Tongue (tissue), 2 donors: Measurements from ENCODE around the gene VN1R2. TPM values are rescaled to one million over a fixed set of nuclear protein-coding genes. Genes with fewer than 3 reads are reported as not detected.
"Not testable (repeated sequence)": the region's sequence is repeated elsewhere in the genome, so short reads cannot be mapped to it uniquely, and the experiment has no call there.

Experiments
- DNase-seq: peaks from one replicate; pipeline ENCODE4 v3.0.0-alpha.2; 2015
- total RNA-seq: library from RNA; depleted of rRNA; stranded (reverse); fragments of >200 nt; gene quantifications from one replicate; pipeline ENCODE4 v1.2.3, GENCODE V29; 2014

Gene VN1R2
- not detected for total RNA-seq

DNA sequence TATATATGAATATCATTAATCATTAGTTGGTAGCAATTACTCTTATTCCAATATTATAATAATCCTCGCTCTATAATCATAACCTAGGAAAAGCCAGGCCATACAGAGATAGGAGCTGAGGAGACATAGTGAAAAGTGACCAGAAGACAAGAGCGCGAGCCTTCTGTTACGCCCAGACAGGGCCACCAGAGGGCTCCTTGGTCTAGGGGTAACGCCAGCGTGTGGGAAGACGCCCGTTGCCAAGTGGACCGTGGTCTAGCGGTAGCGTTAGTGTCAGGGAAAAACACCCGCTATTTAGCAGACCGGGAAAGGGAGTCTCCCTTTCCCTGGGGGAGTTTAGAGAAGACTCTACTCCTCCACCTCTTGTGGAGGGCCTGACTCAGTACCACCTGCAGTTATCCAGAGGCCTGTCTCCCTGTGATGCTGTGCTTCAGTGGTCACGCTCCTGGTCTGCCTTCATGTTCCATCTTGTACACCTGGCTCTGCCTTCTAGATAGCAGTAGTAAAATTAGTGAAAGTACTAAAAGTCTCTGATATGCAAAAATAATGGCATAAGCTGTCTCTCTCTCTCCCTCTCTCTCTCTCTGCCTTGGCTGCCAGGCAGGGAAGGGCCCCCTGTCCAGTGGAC lies at the start of gene VN1R2:
Gene VN1R2 (plus strand): TSS at position 578 of the 628 bp plus-strand sequence. CDS start 84 bp downstream, outside the sequence.
- not testable (repeated sequence) for DNase-seq

DNA sequence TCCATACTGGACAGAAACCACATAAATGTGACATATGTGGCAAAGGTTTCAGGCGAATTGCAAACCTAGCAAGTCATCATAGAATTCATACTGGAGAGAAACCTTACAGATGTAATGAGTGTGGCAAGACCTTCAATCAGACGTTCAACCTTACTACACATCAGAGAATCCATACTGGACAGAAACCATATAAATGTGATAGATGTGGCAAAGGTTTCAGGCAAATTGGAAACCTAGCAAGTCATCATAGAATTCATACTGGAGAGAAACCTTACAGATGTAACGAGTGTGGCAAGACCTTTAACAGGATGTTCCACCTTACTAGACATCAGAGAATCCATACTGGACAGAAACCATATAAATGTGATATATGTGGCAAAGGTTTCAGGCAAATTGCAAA lies 46.5 kb upstream of the VN1R2 start:
- not testable (repeated sequence) for DNase-seq

DNA sequence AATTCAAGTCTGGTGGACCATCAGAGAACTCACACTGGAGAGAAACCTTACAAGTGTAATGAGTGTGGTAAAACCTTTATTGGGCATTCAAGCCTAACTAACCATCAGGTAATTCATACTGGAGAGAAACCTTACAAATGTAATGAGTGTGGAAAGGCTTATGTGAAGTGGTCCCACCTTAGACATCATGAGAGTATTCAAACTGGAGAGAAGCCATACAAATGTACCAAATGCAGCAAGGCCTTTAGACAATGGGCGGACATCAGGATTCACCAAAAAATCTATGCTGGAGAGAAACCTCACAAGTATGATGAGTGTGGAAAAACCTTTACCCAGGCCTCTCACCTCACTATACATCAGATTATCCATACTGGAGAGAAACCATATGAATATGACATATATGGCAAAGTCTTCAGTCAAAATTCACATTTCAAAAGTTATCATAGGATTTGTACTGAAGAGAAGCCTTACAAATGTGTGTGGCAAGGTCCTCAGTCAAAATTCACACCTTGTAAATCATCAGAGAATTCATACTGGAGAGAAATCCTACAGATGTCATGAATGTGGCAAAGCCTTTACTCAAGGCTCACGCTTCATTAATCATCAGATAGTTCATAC lies 45.3 kb upstream of the VN1R2 start:
- DNase-seq: no peak

DNA sequence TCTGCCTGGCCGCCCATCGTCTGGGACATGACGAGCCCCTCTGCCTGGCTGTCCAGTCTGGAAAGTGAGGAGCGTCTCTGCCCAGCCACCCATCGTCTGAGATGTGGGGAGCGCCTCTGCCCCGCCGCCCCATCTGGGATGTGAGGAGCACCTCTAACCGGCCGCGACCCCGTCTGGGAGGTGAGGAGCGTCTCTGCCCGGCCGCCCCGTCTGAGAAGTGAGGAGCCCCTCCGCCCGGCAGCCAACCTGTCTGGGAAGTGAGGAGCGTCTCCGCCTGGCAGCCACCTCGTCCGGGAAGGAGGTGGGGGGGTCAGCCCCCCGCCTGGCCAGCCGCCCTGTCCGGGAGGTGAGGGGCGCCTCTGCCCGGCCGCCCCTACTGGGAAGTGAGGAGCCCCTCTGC lies 35.4 kb upstream of the VN1R2 start:
- not testable (repeated sequence) for DNase-seq

DNA sequence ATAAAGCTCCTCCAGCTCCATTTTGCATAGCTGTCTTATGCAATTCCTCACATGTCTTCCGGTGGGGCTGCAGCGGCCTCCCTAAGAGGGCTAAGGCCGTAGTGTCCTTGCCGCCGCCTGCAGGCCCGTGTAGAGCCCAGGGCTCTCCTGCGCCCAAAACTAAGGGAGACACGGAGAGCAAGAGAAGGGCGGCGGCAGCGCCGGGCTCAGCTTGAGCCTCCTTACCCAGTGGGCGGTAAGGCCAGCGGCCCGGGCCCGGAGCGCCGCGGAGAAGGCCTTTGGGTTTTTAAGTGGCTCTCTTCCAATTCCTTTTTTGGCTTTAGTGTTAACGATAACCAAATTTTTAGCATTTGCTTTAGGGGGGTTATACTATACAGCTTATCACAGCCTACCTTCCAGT lies 33.5 kb upstream of the VN1R2 start:
- DNase-seq: no peak

DNA sequence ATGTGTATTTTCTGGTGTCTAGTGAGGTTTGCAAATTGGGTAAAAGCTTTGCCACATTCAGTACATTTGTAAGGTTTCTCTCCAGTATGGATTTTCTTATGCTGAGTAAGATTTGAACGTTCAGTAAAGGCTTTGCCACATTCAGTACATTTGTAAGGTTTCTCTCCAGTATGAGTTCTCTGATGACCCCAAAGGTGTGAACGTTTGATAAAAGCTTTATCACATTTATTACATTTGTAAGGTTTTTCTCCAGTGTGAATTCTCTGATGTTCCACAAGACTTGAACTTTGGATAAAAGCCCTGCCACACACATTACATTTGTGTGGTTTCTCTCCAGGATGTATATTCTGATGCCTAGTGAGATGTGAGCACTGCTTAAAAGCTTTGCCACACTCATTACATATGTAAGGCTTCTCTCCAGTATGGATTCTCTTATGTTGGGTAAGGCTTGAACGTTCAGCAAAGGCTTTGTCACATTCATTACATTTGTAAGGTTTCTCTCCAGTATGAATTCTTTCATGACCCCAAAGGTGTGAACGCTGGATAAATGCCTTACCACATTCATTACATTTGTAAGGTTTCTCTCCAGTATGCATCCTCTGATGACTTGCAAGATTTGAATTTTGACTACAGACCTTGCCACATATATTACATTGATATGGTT lies 20.8 kb upstream of the VN1R2 start:
- no peak for DNase-seq

- DNase-seq: no peak
These were observed 11.6 kb upstream of the VN1R2 start for GRCh38 chr19:53246498-53246897.

DNA sequence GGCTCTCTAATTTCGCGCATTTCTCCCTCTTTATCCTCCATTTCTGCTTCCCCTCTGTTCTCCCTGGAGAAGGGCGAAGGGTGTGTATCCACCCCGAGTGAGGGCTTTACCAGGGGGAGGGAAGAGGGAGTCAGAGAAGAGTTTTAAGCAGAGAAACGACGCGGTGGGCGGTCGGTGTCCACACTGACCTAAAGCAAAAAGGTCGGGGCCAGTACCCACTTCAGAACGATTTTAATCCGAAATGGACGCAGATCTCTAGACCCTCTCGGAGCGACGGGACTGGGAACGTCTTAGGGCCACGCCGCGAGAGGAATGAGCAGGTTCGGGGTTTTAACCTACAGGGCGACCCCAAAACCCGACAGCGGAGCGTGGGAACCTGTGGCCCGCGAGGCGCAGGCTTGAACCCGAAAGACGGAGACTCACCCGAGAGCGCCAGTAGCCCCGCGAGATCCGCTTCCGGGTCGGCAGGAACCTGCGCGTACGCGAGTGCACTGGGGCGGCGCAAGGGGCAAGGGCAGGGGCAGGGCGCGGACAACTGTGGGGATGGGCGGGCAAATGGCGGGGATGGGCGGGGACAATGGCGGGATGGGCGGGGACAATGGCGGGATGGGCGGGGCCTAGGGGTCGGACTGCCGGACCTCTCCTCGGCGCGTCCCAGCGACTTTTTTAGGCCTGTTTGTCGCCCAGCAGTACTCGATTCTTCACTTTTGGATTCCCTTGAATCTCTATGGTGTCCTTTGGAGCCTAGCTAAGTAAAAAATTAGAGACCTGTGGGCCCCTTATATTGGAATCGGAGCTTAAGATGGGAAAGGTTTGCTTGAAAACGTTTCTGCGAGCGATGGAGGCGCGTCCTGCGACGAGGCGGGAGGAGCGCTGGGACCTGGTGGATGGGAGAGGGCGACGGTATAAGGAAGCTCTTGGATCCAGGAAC lies 3.4 kb upstream of the VN1R2 start, which contains the start of gene ZNF677:
Gene ZNF677 (minus strand): TSS at position 463 of the 931 bp plus-strand sequence. CDS start 3,323 bp downstream, outside the sequence.
- DNase-seq: peak; percentile 94

GRCh38 chr19:53267623-53268022 lies 9.5 kb downstream of the VN1R2 start, which contains the start of gene VN1R4:
Gene VN1R4, minus strand, starts transcription at chr19:53267723. Its CDS starts 58 bp downstream, at chr19:53267665.
- DNase-seq: not testable (repeated sequence)

- not testable (repeated sequence) for DNase-seq
These were observed 11.8 kb downstream of the VN1R2 start for GRCh38 chr19:53269861-53270260.

- DNase-seq: no peak
These were observed 14.0 kb downstream of the VN1R2 start for GRCh38 chr19:53272044-53272443.

DNA sequence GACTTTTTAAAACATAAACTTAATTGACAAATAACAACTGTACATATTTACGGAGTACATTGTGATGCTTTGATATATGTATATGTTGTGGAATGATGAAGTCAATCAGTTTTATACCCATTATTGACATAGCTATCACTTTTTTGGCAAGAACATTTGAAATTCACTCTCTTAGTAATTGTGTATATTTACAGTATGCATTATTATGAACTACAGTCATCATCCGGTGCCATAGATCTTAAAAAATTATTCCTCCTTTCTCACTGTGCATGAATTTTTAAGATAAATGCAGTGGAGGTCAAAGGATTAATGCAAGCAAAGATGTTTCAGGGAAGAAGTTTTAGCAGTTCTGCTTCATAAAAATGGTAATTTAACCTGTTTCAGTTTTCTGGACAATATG lies 17.4 kb downstream of the VN1R2 start:
- DNase-seq: no peak

DNA sequence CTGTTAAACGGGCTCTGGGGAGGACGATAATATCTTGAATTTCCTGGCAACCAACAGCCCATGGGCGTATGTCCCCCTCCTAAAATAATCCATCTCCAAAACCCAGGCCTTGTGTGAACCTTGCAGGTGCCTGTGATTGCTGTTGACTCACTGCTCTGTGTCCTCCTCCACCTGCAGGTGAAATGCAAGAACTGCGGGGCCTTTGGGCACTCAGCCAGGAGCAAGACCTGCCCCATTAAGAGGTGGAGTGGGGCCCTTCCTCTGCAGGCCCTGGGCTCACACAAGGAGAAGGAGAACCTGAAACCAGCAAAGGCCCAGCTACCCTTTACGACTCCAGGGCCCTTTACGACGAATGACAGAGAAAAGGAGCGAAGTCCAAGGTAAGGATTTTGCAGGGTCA lies 23.9 kb downstream of the VN1R2 start:
- DNase-seq: not testable (repeated sequence)

GRCh38 chr19:53285087-53285486 lies 27.0 kb downstream of the VN1R2 start:
- DNase-seq: peak; percentile 22

DNA sequence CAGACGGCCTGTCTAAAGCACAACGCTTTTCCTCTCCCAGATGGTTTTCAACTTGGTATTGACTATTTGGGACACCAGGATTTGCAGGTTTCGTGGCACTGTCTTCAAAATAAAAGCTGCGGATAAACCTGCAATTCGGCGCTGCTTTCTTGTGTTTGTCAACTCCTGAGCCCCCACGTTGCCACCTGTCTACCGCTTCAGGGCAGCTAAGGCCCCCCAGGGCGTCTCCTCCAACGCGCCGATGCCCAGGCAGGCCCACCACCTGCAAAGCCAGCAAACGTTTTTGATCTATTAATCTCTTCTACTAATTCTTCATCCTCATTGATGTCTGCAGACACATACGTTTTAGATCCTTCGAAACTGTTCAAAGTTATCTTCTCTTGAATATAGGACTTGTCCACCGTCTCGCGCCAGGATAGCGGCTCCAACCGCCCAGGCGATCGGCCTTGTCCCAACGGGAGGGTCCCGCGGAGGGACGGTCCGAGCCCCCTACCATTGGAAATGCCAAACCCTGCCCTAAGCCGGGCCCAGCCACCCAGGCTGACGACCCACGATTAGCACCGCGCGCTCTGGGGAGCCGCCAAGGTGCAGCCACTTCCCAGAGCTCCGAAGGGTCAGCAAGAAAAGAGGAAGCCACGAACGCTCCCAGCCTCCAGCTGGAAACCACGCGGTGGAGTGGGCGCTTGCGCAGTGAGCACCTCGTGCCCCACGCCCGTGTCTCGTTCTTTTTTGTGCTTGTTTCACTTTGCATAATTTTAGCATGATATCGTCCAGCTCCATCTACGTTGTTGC lies 32.9 kb downstream of the VN1R2 start:
- DNase-seq: no peak

DNA sequence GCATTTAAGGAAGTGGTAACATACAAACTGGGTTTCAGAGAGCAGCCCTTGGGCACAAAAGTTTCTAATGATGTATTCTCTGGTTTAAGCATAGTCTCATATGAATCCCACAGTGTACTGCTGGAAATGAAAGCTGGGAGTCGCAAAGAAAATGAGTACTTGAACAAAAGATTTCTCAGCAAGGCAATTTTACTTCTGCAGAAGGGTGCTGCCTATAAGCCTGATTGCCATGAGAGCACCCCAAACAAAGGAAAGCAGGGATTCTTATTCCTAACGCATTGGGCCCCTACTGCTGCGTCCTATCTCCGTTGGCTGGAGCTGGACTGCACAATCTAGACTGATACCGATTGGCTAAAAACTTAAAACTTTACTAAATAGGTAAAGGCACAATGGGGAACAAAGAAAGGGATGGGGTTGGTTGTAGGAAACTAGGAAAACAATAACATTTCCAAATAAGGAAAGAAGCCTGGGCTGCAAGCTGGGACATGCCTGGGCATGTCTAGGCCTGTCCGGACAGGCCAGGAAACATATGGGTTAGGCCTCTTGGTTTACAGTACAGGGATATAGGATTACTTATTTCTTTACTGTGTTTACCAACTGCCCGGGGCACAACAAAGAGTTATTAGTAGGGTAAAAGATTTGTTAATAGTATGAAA lies 36.8 kb downstream of the VN1R2 start:
- DNase-seq: no peak

- not testable (repeated sequence) for DNase-seq
These were observed 43.2 kb downstream of the VN1R2 start for GRCh38 chr19:53301341-53301740.

DNA sequence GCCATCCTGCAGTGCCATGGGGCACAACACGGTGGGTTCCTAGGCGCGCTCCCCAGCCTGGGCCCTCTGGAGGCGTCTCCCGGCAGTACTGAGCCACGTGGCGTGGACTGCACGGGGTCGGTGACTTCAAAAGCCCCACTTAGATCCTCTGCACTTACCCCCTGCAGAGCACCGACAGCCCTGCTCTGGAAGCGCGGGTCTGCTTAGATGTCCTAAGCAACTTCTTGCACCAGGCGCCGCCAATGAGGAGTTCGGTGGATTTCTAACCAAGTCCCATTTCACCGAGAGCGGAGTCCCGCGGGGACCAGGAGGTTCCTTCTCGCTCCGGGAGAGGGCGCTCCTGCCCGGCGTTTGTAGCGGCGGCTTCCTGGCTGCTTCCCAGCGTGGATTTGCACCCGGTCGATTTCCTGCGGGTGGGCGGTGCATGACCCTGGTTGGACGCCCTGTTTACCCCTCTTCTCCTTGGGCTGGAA lies 50.3 kb downstream of the VN1R2 start:
- peak; percentile 52 for DNase-seq
